ENCODE data around the gene GID8. TPM values are rescaled to one million over a fixed set of nuclear protein-coding genes. Genes with fewer than 3 reads are reported as not detected.

GID8 gene
- total and polyA plus RNA-seq, 9 donors = 23.6 to 54.3 (median 43.3) TPM

- H3K4me1 ChIP-seq (ENCODE audit: insufficient read depth) = peaks cover 3% of the 10 kb centered on the region
- DNase-seq = no peak
- peaks cover 3% of the 10 kb centered on the region for H3K36me3 ChIP-seq
- WGBS, 3 donors = 80 to 89% (median 83%) methylated on average over 11 of the region's 11 CpGs
- intact Hi-C loops (cut with DNase I) = loop anchor here (2.0 to 10.0 kb wide), 3 partner anchors 103 to 107 kb away; partner anchors contain the start of gene BHLHE23 (in 3 of the 4)
- no peak overlapping the region for H3K4me3 ChIP-seq
- TF ChIP-seq EP300 (IDR thresholded peaks at IDR 0.05) = no peak
- no peak for TF ChIP-seq POLR2A (IDR thresholded peaks at IDR 0.05)
- no peak for TF ChIP-seq CTCF (IDR thresholded peaks at IDR 0.05)
- H3K27ac ChIP-seq = no peak overlapping the region
- no peaks in the 10 kb centered on the region for H3K9me3 ChIP-seq
- no peaks in the 10 kb centered on the region for H3K27me3 ChIP-seq
These were observed 36.1 kb upstream of the GID8 start for GRCh38 chr20:62901891-62902290.

- Histone ChIP-seq H3K36me3 (peaks cover 4% of the 10 kb centered on the region), H3K4me3 (no peak overlapping the region), H3K4me1 (ENCODE audit: insufficient read depth) (peaks cover 3% of the 10 kb centered on the region), H3K27ac (no peak overlapping the region), H3K27me3 (no peaks in the 10 kb centered on the region), H3K9me3 (no peaks in the 10 kb centered on the region)
- TF ChIP-seq POLR2A (IDR thresholded peaks at IDR 0.05) = no peak
- no peak for TF ChIP-seq CTCF (IDR thresholded peaks at IDR 0.05)
- TF ChIP-seq EP300 (IDR thresholded peaks at IDR 0.05) = no peak
- 68 to 81% (median 70%) methylated on average over 7 of the region's 7 CpGs for WGBS, 3 donors
- no peak for DNase-seq
- intact Hi-C loops (cut with DNase I) = loop anchor here in 3 of 4 donors (5.0 to 10.0 kb wide), 2 partner anchors 102 to 104 kb away; partner anchors contain the start of gene BHLHE23 (in 3 of the 3)
These were observed 34.9 kb upstream of the GID8 start for GRCh38 chr20:62902926-62903615.

- 80 to 88% (median 88%) methylated on average over 17 of the region's 17 CpGs for WGBS, 3 donors
- intact Hi-C loops (cut with DNase I) = loop anchor here in 1 of 4 donors (10.0 kb wide), 1 partner anchor 99 kb away; the partner anchor contains the start of gene BHLHE23
- DNase-seq = no peak
- H3K4me3 ChIP-seq = no peak overlapping the region
- H3K36me3 ChIP-seq = peaks cover 4% of the 10 kb centered on the region
- no peaks in the 10 kb centered on the region for H3K9me3 ChIP-seq
- H3K27me3 ChIP-seq = no peaks in the 10 kb centered on the region
- H3K4me1 ChIP-seq (ENCODE audit: insufficient read depth) = no peaks in the 10 kb centered on the region
- TF ChIP-seq EP300 (IDR thresholded peaks at IDR 0.05) (no peak), CTCF (IDR thresholded peaks at IDR 0.05) (no peak), POLR2A (IDR thresholded peaks at IDR 0.05) (no peak)
- no peak overlapping the region for H3K27ac ChIP-seq
These were observed 32.3 kb upstream of the GID8 start for GRCh38 chr20:62905536-62906117.

GRCh38 chr20:62906209-62906608, 31.7 kb upstream of the GID8 start:
- Histone ChIP-seq H3K9me3 (no peaks in the 10 kb centered on the region), H3K36me3 (peaks cover 4% of the 10 kb centered on the region), H3K4me3 (no peak overlapping the region), H3K4me1 (ENCODE audit: insufficient read depth) (no peaks in the 10 kb centered on the region), H3K27ac (no peak overlapping the region), H3K27me3 (no peaks in the 10 kb centered on the region)
- TF ChIP-seq CTCF (IDR thresholded peaks at IDR 0.05) (no peak), EP300 (IDR thresholded peaks at IDR 0.05) (no peak), POLR2A (IDR thresholded peaks at IDR 0.05) (no peak)
- no peak for DNase-seq
- 86 to 88% (median 87%) methylated on average over 16 of the region's 16 CpGs for WGBS, 3 donors
- intact Hi-C loops (cut with DNase I) = loop anchor here in 1 of 4 donors (10.0 kb wide), 1 partner anchor 99 kb away; the partner anchor contains the start of gene BHLHE23
